ENCODE results near the gene DACH1.

Gene DACH1

GRCh38 chr13:71583581-71583980 lies 283.4 kb downstream of the DACH1 start:
- DNase-seq (ENCODE audit: low read depth in 2 of 2) = no peak

GRCh38 chr13:71580614-71581013 lies 286.4 kb downstream of the DACH1 start:
- no peak for DNase-seq (ENCODE audit: low read depth in 2 of 2)

GRCh38 chr13:71578048-71578447 lies 289.0 kb downstream of the DACH1 start:
- DNase-seq (ENCODE audit: low read depth in 2 of 2) = no peak

- no peak for DNase-seq (ENCODE audit: low read depth in 2 of 2)
Observed at GRCh38 chr13:71577127-71577526, 289.9 kb downstream of the DACH1 start.

GRCh38 chr13:71576571-71576970 lies 290.4 kb downstream of the DACH1 start:
- DNase-seq (ENCODE audit: low read depth in 2 of 2) = no peak

GRCh38 chr13:71546881-71547280 lies 320.1 kb downstream of the DACH1 start:
- DNase-seq (ENCODE audit: low read depth in 2 of 2) = no peak

GRCh38 chr13:71540098-71540497 lies 326.9 kb downstream of the DACH1 start:
- no peak for DNase-seq (ENCODE audit: low read depth in 2 of 2)

GRCh38 chr13:71536201-71536600 lies 330.8 kb downstream of the DACH1 start:
- no peak for DNase-seq (ENCODE audit: low read depth in 2 of 2)

- DNase-seq (ENCODE audit: low read depth in 2 of 2) = no peak
Observed at GRCh38 chr13:71524613-71525304, 342.2 kb downstream of the DACH1 start.

GRCh38 chr13:71524245-71524612 lies 342.8 kb downstream of the DACH1 start:
- DNase-seq (ENCODE audit: low read depth in 2 of 2) = no peak

- no peak for DNase-seq (ENCODE audit: low read depth in 2 of 2)
Observed at GRCh38 chr13:71522941-71523526, 344.0 kb downstream of the DACH1 start.

GRCh38 chr13:71517004-71517403 lies 350.0 kb downstream of the DACH1 start:
- no peak for DNase-seq (ENCODE audit: low read depth in 2 of 2)

- DNase-seq (ENCODE audit: low read depth in 2 of 2) = no peak
Observed at GRCh38 chr13:71516521-71516920, 350.5 kb downstream of the DACH1 start.

- DNase-seq (ENCODE audit: low read depth in 2 of 2) = no peak
Observed at GRCh38 chr13:71515744-71516038, 351.3 kb downstream of the DACH1 start.

- no peak for DNase-seq (ENCODE audit: low read depth in 2 of 2)
Observed at GRCh38 chr13:71514900-71515743, 351.9 kb downstream of the DACH1 start.

GRCh38 chr13:71513411-71514033 lies 353.5 kb downstream of the DACH1 start:
- no peak for DNase-seq (ENCODE audit: low read depth in 2 of 2)

- no peak for DNase-seq (ENCODE audit: low read depth in 2 of 2)
Observed at GRCh38 chr13:71503781-71504180, 363.2 kb downstream of the DACH1 start.

GRCh38 chr13:71499944-71500514 lies 367.0 kb downstream of the DACH1 start:
- no peak for DNase-seq (ENCODE audit: low read depth in 2 of 2)

GRCh38 chr13:71499235-71499634 lies 367.8 kb downstream of the DACH1 start:
- no peak for DNase-seq (ENCODE audit: low read depth in 2 of 2)

GRCh38 chr13:71493189-71493588 lies 373.8 kb downstream of the DACH1 start:
- no peak for DNase-seq (ENCODE audit: low read depth in 2 of 2)

GRCh38 chr13:71492346-71492871 lies 374.6 kb downstream of the DACH1 start:
- DNase-seq (ENCODE audit: low read depth in 2 of 2) = no peak

- no peak for DNase-seq (ENCODE audit: low read depth in 2 of 2)
Observed at GRCh38 chr13:71491010-71491409, 376.0 kb downstream of the DACH1 start.

Measured in stimulated activated CD8-positive, alpha-beta memory T cell treated with anti-CD3 and anti-CD28 coated beads, Interleukin-7, amount 100 ng/mL, for 4 hours (primary cell).